HEK293 (cell line): ENCODE measurements around the gene CADPS.

Source experiments
- CTCF ChIA-PET: fragments of 350-600 bp; formaldehyde crosslinking; extraction: SDS; loops from one replicate; lab custom pipeline; 2021; ENCODE audit warnings: antibody characterized with exemption; lab: Yijun Ruan, JAX
- POLR2A ChIA-PET: fragments of 300-600 bp; formaldehyde crosslinking; extraction: SDS; loops from one replicate; lab custom pipeline; 2020; ENCODE audit warnings: antibody characterized with exemption, inconsistent platforms; lab: Yijun Ruan, JAX
- H3K27ac ChIP-seq: fragments of 200-500 bp; sonication (Bioruptor generic); 2 replicates; pipeline ENCODE4 v1.5.1; 2014; ENCODE audit warnings: low read depth, low read length, control low read depth, inconsistent platforms; ENCODE audit errors: extremely low read depth
- H3K36me3 ChIP-seq, 2 experiments: fragments of 200-500 bp in 1 of 2; sonication (Bioruptor generic) in 1 of 2; 1 replicate in 1 of 2; 2 replicates in 1 of 2; pipeline ENCODE4 v1.5.1; 2014 to 2017; ENCODE audit warnings: inconsistent platforms in 2 of 2, low read length in 2 of 2; ENCODE audit not compliant: control insufficient read depth in 2 of 2, insufficient read depth in 1 of 2
- H3K4me1 ChIP-seq: fragments of 200-500 bp; sonication (Bioruptor generic); 2 replicates; pipeline ENCODE4 v1.5.1; 2014; ENCODE audit warnings: mild to moderate bottlenecking, low read length, inconsistent platforms; ENCODE audit not compliant: control insufficient read depth, insufficient read depth
- H3K4me3 ChIP-seq: 2 replicates; pipeline ENCODE4 v1.5.1; 2011; ENCODE audit warnings: low read depth, mild to moderate bottlenecking, control low read depth, low read length, moderate library complexity
- H3K9me3 ChIP-seq: fragments of 200-500 bp; sonication (Bioruptor generic); 2 replicates; pipeline ENCODE4 v1.5.1; 2014; ENCODE audit warnings: low read depth, low read length, inconsistent platforms; ENCODE audit not compliant: control insufficient read depth, insufficient read depth
- EGR2 ChIP-seq: fragments of 450-650 bp; formaldehyde crosslinking; IDR thresholded peaks from 2 replicates; pipeline ENCODE4 v1.5.1; 2016; ENCODE audit warnings: low read depth, missing biosample characterization, missing genetic modification characterization
- IKZF3 ChIP-seq: fragments of 450-650 bp; IDR thresholded peaks from 2 replicates; pipeline ENCODE4 v1.5.0; 2018; ENCODE audit warnings: missing biosample characterization, mild to moderate bottlenecking, missing genetic modification characterization, moderate library complexity
- INSM2 ChIP-seq: fragments of 450-650 bp; formaldehyde crosslinking; IDR thresholded peaks from 2 replicates; pipeline ENCODE4 v1.5.1; 2016; ENCODE audit warnings: missing biosample characterization, missing genetic modification characterization
- PRDM4 ChIP-seq: fragments of 450-650 bp; formaldehyde crosslinking; IDR thresholded peaks from 2 replicates; pipeline ENCODE4 v1.5.1; 2017; ENCODE audit warnings: missing biosample characterization, missing genetic modification characterization
- ZNF146 ChIP-seq: fragments of 450-650 bp; formaldehyde crosslinking; IDR thresholded peaks from 2 replicates; pipeline ENCODE4 v1.5.1; 2016; ENCODE audit warnings: missing biosample characterization, missing genetic modification characterization
- ZNF280D ChIP-seq: fragments of 450-650 bp; formaldehyde crosslinking; IDR thresholded peaks from 2 replicates; pipeline ENCODE4 v1.5.1; 2016; ENCODE audit warnings: missing biosample characterization, missing genetic modification characterization
- ZNF292 ChIP-seq: fragments of 450-650 bp; formaldehyde crosslinking; IDR thresholded peaks from 2 replicates; pipeline ENCODE4 v1.5.1; 2016; ENCODE audit warnings: low read depth, missing biosample characterization, missing genetic modification characterization, borderline replicate concordance
- ZNF707 ChIP-seq: fragments of 450-650 bp; formaldehyde crosslinking; IDR thresholded peaks from 2 replicates; pipeline ENCODE4 v1.5.1; 2016; ENCODE audit warnings: missing biosample characterization, missing genetic modification characterization
- ZSCAN16 ChIP-seq: fragments of 450-650 bp; formaldehyde crosslinking; IDR thresholded peaks from 2 replicates; pipeline ENCODE4 v1.5.1; 2016; ENCODE audit warnings: missing biosample characterization, missing genetic modification characterization
- ZXDB ChIP-seq: fragments of 450-650 bp; formaldehyde crosslinking; IDR thresholded peaks from 2 replicates; pipeline ENCODE4 v1.5.1; 2016; ENCODE audit warnings: missing biosample characterization, missing genetic modification characterization
- TF ChIP-seq, protein P1 (sequence below): fragments of 450-650 bp; formaldehyde crosslinking; IDR thresholded peaks from 2 replicates; pipeline ENCODE4 v1.5.1; 2017; ENCODE audit warnings: missing biosample characterization, mild to moderate bottlenecking, missing genetic modification characterization, moderate library complexity

The CADPS gene

DNA sequence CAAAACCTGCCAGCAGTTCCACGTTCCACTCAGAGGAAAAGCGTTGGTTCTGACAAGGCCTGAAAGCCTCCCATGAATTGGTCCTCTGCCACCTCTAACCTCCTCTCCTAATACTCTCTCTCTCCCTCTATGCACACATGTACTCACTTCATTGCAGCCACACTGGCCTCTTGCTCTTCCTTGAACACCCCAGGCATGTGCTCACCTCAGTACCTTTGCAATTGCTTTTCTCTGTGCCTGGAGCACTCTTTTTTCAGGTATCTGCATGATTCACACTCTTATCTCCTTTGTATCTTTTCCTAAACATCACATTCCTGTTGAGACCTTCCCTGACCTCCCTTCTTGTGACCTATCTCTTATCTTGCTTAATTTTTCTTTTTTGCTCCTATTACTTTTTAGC is 323.7 kb downstream of the CADPS start (continued):
- TF ChIP-seq IKZF3 (tag by site-specific recombination) (no peak), ZXDB (tag by site-specific recombination) (no peak), ZSCAN16 (tag by site-specific recombination) (no peak), ZNF292 (tag by site-specific recombination) (no peak), PRDM4 (tag by site-specific recombination) (no peak), ZNF707 (tag by site-specific recombination) (no peak), EGR2 (no peak)
- TF ChIP-seq, protein P1, sequence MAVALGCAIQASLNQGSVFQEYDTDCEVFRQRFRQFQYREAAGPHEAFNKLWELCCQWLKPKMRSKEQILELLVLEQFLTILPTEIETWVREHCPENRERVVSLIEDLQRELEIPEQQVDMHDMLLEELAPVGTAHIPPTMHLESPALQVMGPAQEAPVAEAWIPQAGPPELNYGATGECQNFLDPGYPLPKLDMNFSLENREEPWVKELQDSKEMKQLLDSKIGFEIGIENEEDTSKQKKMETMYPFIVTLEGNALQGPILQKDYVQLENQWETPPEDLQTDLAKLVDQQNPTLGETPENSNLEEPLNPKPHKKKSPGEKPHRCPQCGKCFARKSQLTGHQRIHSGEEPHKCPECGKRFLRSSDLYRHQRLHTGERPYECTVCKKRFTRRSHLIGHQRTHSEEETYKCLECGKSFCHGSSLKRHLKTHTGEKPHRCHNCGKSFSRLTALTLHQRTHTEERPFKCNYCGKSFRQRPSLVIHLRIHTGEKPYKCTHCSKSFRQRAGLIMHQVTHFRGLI, result no peak
- TF ChIP-seq, all 188 proteins: peak for 0

DNA sequence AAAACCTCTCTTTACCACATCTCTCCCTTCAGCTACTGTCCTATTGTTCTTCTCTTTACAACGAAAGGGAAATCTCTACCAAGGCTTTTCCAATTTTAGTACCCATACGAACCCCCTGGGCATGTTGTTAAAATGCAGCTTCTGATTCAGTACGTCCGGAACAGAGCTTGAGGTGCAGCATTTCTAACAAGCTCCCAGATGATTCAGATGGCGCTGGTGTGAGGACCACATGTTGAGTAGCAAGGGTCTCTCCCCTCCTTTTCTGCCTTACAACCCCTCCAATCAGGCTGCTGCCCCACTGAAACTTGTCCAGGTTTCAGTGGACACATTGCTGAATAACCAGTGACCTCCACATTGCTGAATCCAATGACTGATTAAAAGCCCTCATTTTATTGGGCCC is 324.8 kb downstream of the CADPS start:
- CTCF ChIA-PET, result no interaction called here

More for the DNA sequence above, 324.8 kb downstream of the CADPS start:
- H3K36me3 ChIP-seq, result no peaks in the 10 kb centered on the region
- H3K9me3 ChIP-seq, result no peaks in the 10 kb centered on the region
- H3K27ac ChIP-seq, result no peak overlapping the region
- no peak overlapping the region for H3K4me3 ChIP-seq
- no peaks in the 10 kb centered on the region for H3K4me1 ChIP-seq
- POLR2A ChIA-PET, result no interaction called here
- TF ChIP-seq ZNF146 (tag by site-specific recombination), result no peak
- no peak for TF ChIP-seq ZNF280D (tag by site-specific recombination)
- no peak for TF ChIP-seq INSM2 (tag by site-specific recombination)
